ENCODE measurements around the gene KDM4C.

The KDM4C gene

DNA sequence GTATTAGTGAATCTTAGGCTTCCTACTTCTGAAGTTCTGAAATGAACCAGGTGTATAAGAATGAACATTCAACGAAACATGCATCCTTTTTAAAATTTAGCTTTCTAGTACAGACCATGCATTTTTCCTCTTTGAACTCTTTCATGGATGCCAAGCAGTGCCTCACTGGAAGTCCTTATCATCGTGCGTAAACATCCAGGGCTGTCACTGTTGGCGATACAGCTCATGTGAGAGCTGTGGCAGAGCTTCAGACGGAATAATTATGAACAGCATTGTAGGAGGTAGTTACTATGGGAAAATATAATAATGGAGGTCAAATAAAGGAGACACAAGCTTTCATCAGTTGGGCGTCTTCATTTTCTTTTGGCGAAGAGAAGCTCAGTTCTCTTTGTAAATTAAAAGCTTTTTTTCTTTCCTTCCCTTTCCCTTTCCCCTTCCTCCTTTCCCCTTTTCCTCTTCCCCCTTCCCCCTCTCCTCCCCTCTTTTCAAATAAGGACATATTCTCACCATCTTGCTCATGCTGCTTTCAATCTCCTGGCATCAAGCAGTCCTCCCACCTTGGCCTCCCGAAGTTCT lies 167.3 kb downstream of the KDM4C start:
- TF ChIP-seq, protein P1, sequence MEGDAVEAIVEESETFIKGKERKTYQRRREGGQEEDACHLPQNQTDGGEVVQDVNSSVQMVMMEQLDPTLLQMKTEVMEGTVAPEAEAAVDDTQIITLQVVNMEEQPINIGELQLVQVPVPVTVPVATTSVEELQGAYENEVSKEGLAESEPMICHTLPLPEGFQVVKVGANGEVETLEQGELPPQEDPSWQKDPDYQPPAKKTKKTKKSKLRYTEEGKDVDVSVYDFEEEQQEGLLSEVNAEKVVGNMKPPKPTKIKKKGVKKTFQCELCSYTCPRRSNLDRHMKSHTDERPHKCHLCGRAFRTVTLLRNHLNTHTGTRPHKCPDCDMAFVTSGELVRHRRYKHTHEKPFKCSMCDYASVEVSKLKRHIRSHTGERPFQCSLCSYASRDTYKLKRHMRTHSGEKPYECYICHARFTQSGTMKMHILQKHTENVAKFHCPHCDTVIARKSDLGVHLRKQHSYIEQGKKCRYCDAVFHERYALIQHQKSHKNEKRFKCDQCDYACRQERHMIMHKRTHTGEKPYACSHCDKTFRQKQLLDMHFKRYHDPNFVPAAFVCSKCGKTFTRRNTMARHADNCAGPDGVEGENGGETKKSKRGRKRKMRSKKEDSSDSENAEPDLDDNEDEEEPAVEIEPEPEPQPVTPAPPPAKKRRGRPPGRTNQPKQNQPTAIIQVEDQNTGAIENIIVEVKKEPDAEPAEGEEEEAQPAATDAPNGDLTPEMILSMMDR (IDR thresholded peaks at IDR 0.05; ENCODE audit: extremely low read depth, missing control alignments) = no peak
- DNase-seq (ENCODE audit: low spot score) = no peak

DNA sequence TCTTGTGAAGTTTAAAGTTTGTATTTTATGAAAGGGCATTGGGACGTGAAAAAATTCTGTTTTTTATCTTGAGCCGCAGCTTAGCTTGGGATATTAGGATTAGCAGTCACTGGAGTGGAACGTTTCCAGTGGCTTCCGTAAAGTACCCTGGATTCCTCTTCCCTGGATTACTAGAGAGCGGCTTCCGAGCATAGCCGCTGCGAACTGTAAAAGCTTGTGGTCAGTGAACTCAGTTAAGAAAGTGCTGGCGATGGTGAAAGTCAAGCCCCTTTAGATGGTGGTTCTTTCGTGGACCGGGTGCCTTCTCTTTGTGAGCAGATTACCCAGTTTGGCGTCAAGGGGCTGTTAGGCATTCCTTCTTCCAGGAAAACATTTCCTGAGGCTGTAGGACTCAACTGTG lies 168.1 kb downstream of the KDM4C start:
- no peak for DNase-seq (ENCODE audit: low spot score)
- TF ChIP-seq, protein P1 (IDR thresholded peaks at IDR 0.05; ENCODE audit: extremely low read depth, missing control alignments) = no peak

DNA sequence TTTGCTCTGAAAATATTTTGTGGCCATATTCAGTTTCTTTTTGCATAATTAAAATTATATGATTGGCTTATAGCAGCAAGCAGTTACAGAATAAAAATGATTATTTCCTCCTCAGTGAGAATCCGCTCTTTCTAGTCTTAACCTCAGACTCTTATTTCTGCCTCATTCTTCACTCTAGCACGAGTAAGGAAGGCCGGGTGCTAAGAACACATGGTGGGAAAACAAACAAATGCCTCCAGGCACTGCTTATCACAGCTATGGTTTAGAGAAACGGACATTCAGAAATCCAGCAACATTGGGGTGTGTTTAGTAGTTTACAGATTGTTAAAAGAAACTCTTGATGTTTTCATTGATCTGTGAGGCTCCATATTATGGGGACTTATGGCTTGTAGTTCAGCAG lies 168.7 kb downstream of the KDM4C start:
- no peak for DNase-seq (ENCODE audit: low spot score)
- TF ChIP-seq, protein P1 (IDR thresholded peaks at IDR 0.05; ENCODE audit: extremely low read depth, missing control alignments) = no peak

DNA sequence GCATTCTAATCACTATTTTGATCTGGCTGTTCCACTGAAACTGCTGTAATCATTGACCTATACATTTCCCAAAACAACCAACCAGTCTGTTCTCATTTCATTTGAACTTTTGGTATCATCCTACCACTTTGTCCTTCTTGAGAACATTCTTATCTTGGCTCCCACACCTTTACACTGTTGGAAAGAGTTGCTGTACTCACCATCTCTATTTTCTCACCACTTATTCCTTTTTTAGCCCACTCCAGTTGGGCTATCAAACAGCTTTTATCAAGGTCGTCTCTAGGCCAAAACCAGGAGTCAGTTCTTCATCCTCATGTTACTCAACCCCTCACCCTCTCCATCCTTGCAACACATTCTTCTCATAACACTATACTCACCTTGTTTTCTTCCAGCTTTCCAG lies 170.1 kb downstream of the KDM4C start:
- TF ChIP-seq, protein P1 (IDR thresholded peaks at IDR 0.05; ENCODE audit: extremely low read depth, missing control alignments) = no peak
- no peak for DNase-seq (ENCODE audit: low spot score)

DNA sequence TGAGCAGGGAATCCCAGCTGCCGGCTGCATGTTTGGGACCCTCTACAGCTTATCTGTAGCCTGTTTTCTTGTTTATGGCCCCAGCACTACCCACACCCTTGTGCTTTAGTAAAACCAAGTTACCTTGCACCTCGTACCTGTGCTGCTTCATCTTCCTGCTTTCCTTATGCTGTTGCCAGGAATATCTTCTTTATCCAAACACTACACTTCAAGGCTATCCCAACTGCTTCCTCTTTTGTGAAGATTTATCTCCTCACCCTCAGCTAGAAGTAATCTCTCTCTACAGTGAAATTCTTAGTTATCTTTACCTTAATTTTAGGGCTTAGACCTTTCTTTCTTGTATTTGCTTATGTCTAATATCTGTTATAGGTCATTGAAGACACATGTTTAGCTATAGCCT lies 171.1 kb downstream of the KDM4C start:
- DNase-seq (ENCODE audit: low spot score) = no peak
- TF ChIP-seq, protein P1 (IDR thresholded peaks at IDR 0.05; ENCODE audit: extremely low read depth, missing control alignments) = no peak

DNA sequence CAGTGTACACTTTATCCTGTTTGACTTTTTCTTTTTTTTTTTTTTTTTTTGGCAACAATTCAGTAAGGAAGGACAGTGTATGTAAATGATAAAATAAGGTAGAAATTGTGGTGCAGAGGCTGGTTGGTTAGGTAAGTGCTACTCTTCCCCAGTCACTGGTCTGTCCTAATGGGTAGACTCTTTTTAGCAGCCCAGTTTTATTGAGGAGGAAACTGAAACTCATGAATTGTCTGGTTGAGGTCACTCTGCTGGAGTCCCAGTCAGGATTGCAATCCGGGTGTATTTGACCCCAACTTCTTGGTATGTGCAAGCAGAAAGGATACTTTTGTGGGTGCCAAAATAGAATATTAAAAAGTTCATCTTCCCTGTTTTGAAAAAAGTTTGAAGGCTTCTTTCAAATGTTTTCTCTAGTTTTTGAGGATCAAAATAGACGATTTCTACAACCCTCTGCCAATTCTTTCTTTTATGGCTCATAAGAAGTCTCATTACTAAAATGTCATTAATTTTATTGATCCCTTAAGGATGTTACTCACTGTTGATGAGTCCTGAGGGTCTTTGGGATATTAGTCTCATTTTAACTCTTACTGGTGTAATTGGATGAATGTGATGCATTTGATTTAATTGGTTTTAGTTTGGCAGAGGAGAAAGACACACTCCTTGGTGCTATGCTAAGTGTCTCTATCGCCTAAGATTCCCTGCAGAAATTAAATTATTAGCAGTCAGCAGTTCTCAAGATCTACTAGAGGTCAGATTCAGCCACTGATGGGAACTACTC lies 171.9 kb downstream of the KDM4C start:
- no peak for DNase-seq (ENCODE audit: low spot score)

DNA sequence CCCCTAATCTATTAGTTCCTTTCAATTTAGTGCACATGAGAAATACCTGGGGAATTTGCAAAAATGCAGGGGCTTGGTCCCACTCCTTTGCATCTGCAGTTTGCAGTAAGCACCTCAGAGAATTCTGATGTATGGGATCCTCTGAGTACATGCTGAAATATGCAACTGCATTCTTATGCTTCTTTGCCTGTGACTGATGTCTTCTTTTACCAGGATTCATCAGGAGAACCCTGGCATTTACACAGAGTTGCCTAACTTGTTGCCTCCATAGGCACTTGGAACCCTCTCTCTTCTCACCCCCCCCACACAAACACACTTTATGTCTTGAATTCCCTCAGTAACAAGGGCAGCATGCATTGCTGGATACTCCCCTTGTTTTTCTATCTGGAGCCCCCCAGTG lies 173.1 kb downstream of the KDM4C start:
- no peak for DNase-seq (ENCODE audit: low spot score)
- TF ChIP-seq, protein P1 (IDR thresholded peaks at IDR 0.05; ENCODE audit: extremely low read depth, missing control alignments) = no peak

More for the DNA sequence above, 171.9 kb downstream of the KDM4C start:
- TF ChIP-seq, protein P1 (IDR thresholded peaks at IDR 0.05; ENCODE audit: extremely low read depth, missing control alignments) = no peak

Data from GM20000 (cell line).